OCI-LY3 (cell line): ENCODE measurements around the gene DPP10.

Experiments used
- H2AFZ ChIP-seq: fragments of 200-600, 300-600 bp; shearing (Covaris generic); 2 replicates; pipeline ENCODE4 v1.6.0; 2014; ENCODE audit warnings: antibody characterized with exemption, low read depth, low read length
- H3K27ac ChIP-seq: fragments of 200-600, 300-600 bp; sonication (generic); 2 replicates; pipeline ENCODE4 v1.5.1; 2014; ENCODE audit warnings: mild to moderate bottlenecking, low read length, moderate library complexity, mixed read lengths
- H3K27me3 ChIP-seq: fragments of 200-600, 300-600 bp; sonication (generic); 2 replicates; pipeline ENCODE4 v1.6.1; 2014; ENCODE audit warnings: low read depth, low read length, mixed read lengths
- H3K36me3 ChIP-seq: fragments of 200-600, 300-600 bp; sonication (generic); replicated peaks from 2 replicates; pipeline ENCODE3; 2014; ENCODE audit warnings: low read depth, low read length, mixed read lengths
- H3K4me1 ChIP-seq: fragments of 300-600, 200-600 bp; sonication (generic); 2 replicates; pipeline ENCODE4 v1.6.1; 2014; ENCODE audit warnings: low read length, mixed read lengths
- H3K4me2 ChIP-seq: fragments of 200-600, 300-600 bp; sonication (generic); 2 replicates; pipeline ENCODE4 v1.6.1; 2014; ENCODE audit warnings: low read length, mixed read lengths
- H3K4me3 ChIP-seq: fragments of 300-600, 200-600 bp; sonication (generic); 2 replicates; pipeline ENCODE4 v1.5.1; 2014; ENCODE audit warnings: antibody characterized with exemption, mild to moderate bottlenecking, low read length, moderate library complexity
- H3K79me2 ChIP-seq: fragments of 300-600, 200-600 bp; shearing (Covaris generic); 2 replicates; pipeline ENCODE4 v1.6.1; 2014; ENCODE audit warnings: mild to moderate bottlenecking, low read length, mixed read lengths
- H3K9ac ChIP-seq: fragments of 300-600, 200-600 bp; shearing (Covaris generic); 2 replicates; pipeline ENCODE4 v1.6.0; 2014; ENCODE audit warnings: mild to moderate bottlenecking, low read length, moderate library complexity
- H3K9me3 ChIP-seq: fragments of 200-600, 300-600 bp; shearing (Covaris generic); 2 replicates; pipeline ENCODE4 v1.6.1; 2014; ENCODE audit warnings: low read length, mixed read lengths; ENCODE audit not compliant: insufficient read depth
- H4K20me1 ChIP-seq: fragments of 200-600, 300-600 bp; sonication (generic); 2 replicates; pipeline ENCODE4 v1.6.1; 2016; ENCODE audit warnings: low read length, mixed read lengths; ENCODE audit not compliant: insufficient read depth
- CTCF ChIP-seq: fragments of 200-600, 300-600 bp; sonication (generic); IDR thresholded peaks from 2 replicates; pipeline ENCODE4 v1.5.1; 2014; ENCODE audit warnings: antibody characterized with exemption, low read length, low read depth
- EZH2phosphoT487 ChIP-seq: fragments of 200-600 bp; shearing (Covaris generic); IDR thresholded peaks from 2 replicates; pipeline ENCODE4 v1.6.1; 2018; ENCODE audit warnings: antibody characterized with exemption, mixed run types, low read depth

Gene DPP10

GRCh38 chr2:115543461-115543860, 1101.0 kb downstream of the DPP10 start:
- Histone ChIP-seq H3K4me2 (no peak overlapping the region), H3K36me3 (no peaks in the 10 kb centered on the region), H3K79me2 (no peaks in the 10 kb centered on the region), H3K4me3 (no peak overlapping the region), H3K4me1 (no peaks in the 10 kb centered on the region), H4K20me1 (no peaks in the 10 kb centered on the region), H3K9ac (no peak overlapping the region), H3K27ac (no peak overlapping the region), H3K9me3 (no peaks in the 10 kb centered on the region), H3K27me3 (no peaks in the 10 kb centered on the region), H2AFZ (no peak overlapping the region)
- TF ChIP-seq EZH2phosphoT487 (no peak), CTCF (no peak)

- TF ChIP-seq EZH2phosphoT487 (no peak), CTCF (no peak)
- H3K9ac ChIP-seq: no peak overlapping the region
- no peak overlapping the region for H3K27ac ChIP-seq
- H4K20me1 ChIP-seq: no peaks in the 10 kb centered on the region
- no peak overlapping the region for H3K4me2 ChIP-seq
- H3K4me3 ChIP-seq: no peak overlapping the region
- H3K36me3 ChIP-seq: no peaks in the 10 kb centered on the region
- no peak overlapping the region for H2AFZ ChIP-seq
- H3K9me3 ChIP-seq: no peaks in the 10 kb centered on the region
- H3K27me3 ChIP-seq: no peaks in the 10 kb centered on the region
- no peaks in the 10 kb centered on the region for H3K79me2 ChIP-seq
- no peaks in the 10 kb centered on the region for H3K4me1 ChIP-seq
Observed at GRCh38 chr2:115549611-115550130, 1107.2 kb downstream of the DPP10 start.

DNA sequence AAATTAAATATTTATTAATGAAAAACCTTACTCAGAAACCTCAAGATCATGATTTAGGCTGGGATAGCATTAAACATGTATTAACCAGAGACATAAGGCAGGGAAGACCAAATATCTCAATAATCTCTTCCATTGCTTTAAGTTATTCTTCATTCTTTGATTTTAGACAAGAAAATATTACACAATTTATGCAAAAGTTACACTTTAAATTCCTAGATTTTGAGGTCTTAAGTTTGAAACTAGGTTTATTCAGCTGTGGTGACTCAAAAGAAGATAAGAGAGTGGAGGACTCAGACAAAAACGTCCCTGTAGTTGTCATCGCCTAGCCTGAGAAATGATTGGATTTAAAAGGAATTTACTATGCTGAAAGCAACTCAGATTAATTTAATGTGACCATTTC, 1110.3 kb downstream of the DPP10 start:
- H3K27me3 ChIP-seq: no peaks in the 10 kb centered on the region
- no peak overlapping the region for H2AFZ ChIP-seq
- H3K79me2 ChIP-seq: no peaks in the 10 kb centered on the region
- H3K4me3 ChIP-seq: no peak overlapping the region
- no peak overlapping the region for H3K27ac ChIP-seq
- H3K36me3 ChIP-seq: no peaks in the 10 kb centered on the region
- no peak overlapping the region for H3K9ac ChIP-seq
- no peaks in the 10 kb centered on the region for H4K20me1 ChIP-seq
- no peaks in the 10 kb centered on the region for H3K9me3 ChIP-seq
- no peak overlapping the region for H3K4me2 ChIP-seq
- H3K4me1 ChIP-seq: no peaks in the 10 kb centered on the region
- no peak for TF ChIP-seq EZH2phosphoT487
- TF ChIP-seq CTCF: no peak

- Histone ChIP-seq H3K4me2 (no peak overlapping the region), H3K4me3 (no peak overlapping the region), H3K9ac (no peak overlapping the region), H3K4me1 (no peaks in the 10 kb centered on the region), H3K79me2 (no peaks in the 10 kb centered on the region), H3K27ac (no peak overlapping the region), H3K36me3 (no peaks in the 10 kb centered on the region), H4K20me1 (no peaks in the 10 kb centered on the region), H3K27me3 (no peaks in the 10 kb centered on the region), H2AFZ (no peak overlapping the region), H3K9me3 (no peaks in the 10 kb centered on the region)
- TF ChIP-seq EZH2phosphoT487: no peak
- TF ChIP-seq CTCF: no peak
Observed at GRCh38 chr2:115554153-115554552, 1111.7 kb downstream of the DPP10 start.
